Activated CD4-positive, alpha-beta memory T cell treated with anti-CD3 and anti-CD28 coated beads, Interleukin-2, amount 10 ng/mL, durations not matched to agents 7 days and 5 days (primary cell): ENCODE results near the gene SNX25. TPM values are rescaled to one million over a fixed set of nuclear protein-coding genes. Genes with fewer than 3 reads are reported as not detected.
"Not testable (repeated sequence)": the region's sequence is repeated elsewhere in the genome, so short reads cannot be mapped to it uniquely, and the experiment has no call there.

ENCODE experiments used
- CTCF ChIA-PET: fragments of 350-600 bp; sonication (Branson Sonifier 250); formaldehyde crosslinking; loops from one replicate; lab custom pipeline; 2021; ENCODE audit warnings: antibody characterized with exemption, inconsistent platforms; lab: Charles Lee
- POLR2A ChIA-PET: fragments of 350-600 bp; sonication (Branson Sonifier 250); formaldehyde crosslinking; loops from one replicate; lab custom pipeline; 2021; ENCODE audit warnings: antibody characterized with exemption; lab: Charles Lee
- DNase-seq: peaks from one replicate; pipeline ENCODE4 v3.0.0-alpha.2; 2020
- H3K27ac Mint-ChIP-seq: one replicate; pipeline ENCODE4 v1.8.0; 2021; ENCODE audit warnings: mild to moderate bottlenecking, mixed read lengths
- H3K27me3 Mint-ChIP-seq: one replicate; pipeline ENCODE4 v1.8.0; 2021; ENCODE audit warnings: mixed read lengths
- H3K36me3 Mint-ChIP-seq: one replicate; pipeline ENCODE4 v1.8.0; 2021; ENCODE audit warnings: low read depth, mixed read lengths
- H3K4me1 Mint-ChIP-seq: one replicate; pipeline ENCODE4 v1.8.0; 2021; ENCODE audit warnings: mixed read lengths
- H3K4me3 Mint-ChIP-seq: one replicate; pipeline ENCODE4 v1.8.0; 2021; ENCODE audit warnings: mild to moderate bottlenecking, mixed read lengths
- H3K9me3 Mint-ChIP-seq: one replicate; pipeline ENCODE4 v1.8.0; 2021; ENCODE audit warnings: mixed read lengths
- total RNA-seq, 2 experiments: library from RNA; stranded (reverse); gene quantifications; one replicate each; pipeline ENCODE4 v1.2.3, GENCODE V29; 2021

Gene SNX25
- total RNA-seq, 2 experiments from 2014 or later, result 18.0 to 18.5 TPM

- CTCF ChIA-PET, result no interaction called here
- peaks cover 15% of the 10 kb centered on the region for H3K36me3 Mint-ChIP-seq
- POLR2A ChIA-PET, result no interaction called here
These were observed 147.8 kb downstream of the SNX25 start for GRCh38 chr4:185357211-185357610.

DNA sequence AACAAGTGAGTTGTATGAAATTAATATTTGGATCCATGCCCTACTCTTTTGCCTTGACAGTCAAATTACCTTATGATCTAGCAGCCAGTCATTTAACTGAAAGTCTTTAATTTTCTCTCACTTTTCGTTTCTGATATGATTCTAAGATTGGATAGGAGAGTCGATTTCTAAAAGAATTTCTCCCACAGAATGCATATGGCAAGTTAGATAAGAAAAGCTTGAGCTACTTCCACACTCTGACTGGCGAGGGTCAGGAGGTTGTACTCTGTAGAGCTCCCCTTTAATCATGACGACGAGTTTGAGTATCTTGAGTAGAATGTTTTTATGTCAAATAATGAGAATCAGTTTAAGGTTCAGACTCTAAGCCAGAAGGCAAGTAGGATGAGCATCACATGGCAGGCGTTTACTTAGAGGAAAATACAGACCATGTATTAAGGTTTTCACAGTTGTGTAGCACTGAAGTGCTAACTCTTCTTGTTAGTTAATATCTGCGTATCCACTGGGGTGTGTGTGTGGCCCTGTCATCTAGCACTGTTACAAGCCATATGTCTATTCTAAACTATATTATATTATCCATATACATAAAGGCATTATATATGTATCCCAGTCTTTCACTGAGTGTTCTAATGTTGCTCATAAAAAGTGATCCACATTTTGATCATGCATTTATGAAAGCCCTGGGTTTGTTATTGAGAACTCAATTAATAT is 148.5 kb downstream of the SNX25 start:
- ChIA-PET POLR2A (no interaction called here), CTCF (no interaction called here)
- H3K27me3 Mint-ChIP-seq, result no peaks in the 10 kb centered on the region
- peaks cover 9% of the 10 kb centered on the region for H3K36me3 Mint-ChIP-seq
- DNase-seq, result no peak
- no peaks in the 10 kb centered on the region for H3K9me3 Mint-ChIP-seq
- H3K27ac Mint-ChIP-seq, result no peak overlapping the region
- no peak overlapping the region for H3K4me3 Mint-ChIP-seq
- H3K4me1 Mint-ChIP-seq, result peaks cover 4% of the 10 kb centered on the region

More at GRCh38 chr4:185357211-185357610, 147.8 kb downstream of the SNX25 start:
- Mint-ChIP-seq H3K27me3 (no peaks in the 10 kb centered on the region), H3K4me1 (peaks cover 8% of the 10 kb centered on the region), H3K27ac (no peak overlapping the region), H3K4me3 (no peak overlapping the region), H3K9me3 (no peaks in the 10 kb centered on the region)
- no peak for DNase-seq

- Mint-ChIP-seq H3K36me3 (peaks cover 5% of the 10 kb centered on the region), H3K27ac (no peak overlapping the region), H3K4me3 (no peak overlapping the region), H3K27me3 (no peaks in the 10 kb centered on the region), H3K9me3 (no peaks in the 10 kb centered on the region), H3K4me1 (peaks cover 4% of the 10 kb centered on the region)
- DNase-seq, result no peak
- ChIA-PET CTCF (no interaction called here), POLR2A (no interaction called here)
These were observed 149.1 kb downstream of the SNX25 start for GRCh38 chr4:185358514-185358913.

GRCh38 chr4:185358959-185359358 is 149.6 kb downstream of the SNX25 start:
- Mint-ChIP-seq H3K4me1 (peaks cover 4% of the 10 kb centered on the region), H3K27ac (no peak overlapping the region), H3K27me3 (no peaks in the 10 kb centered on the region), H3K9me3 (no peaks in the 10 kb centered on the region), H3K36me3 (peaks cover 5% of the 10 kb centered on the region), H3K4me3 (no peak overlapping the region)
- ChIA-PET POLR2A (no interaction called here), CTCF (no interaction called here)
- DNase-seq, result no peak

GRCh38 chr4:185359767-185360446 is 150.5 kb downstream of the SNX25 start:
- H3K4me3 Mint-ChIP-seq, result no peak overlapping the region
- POLR2A ChIA-PET, result no interaction called here
- no peaks in the 10 kb centered on the region for H3K27me3 Mint-ChIP-seq
- H3K9me3 Mint-ChIP-seq, result no peaks in the 10 kb centered on the region
- H3K4me1 Mint-ChIP-seq, result peaks cover 4% of the 10 kb centered on the region
- H3K27ac Mint-ChIP-seq, result no peak overlapping the region
- peaks cover 5% of the 10 kb centered on the region for H3K36me3 Mint-ChIP-seq
- DNase-seq, result no peak
- CTCF ChIA-PET, result no interaction called here

- DNase-seq, result no peak
- Mint-ChIP-seq H3K9me3 (no peaks in the 10 kb centered on the region), H3K4me3 (no peak overlapping the region), H3K36me3 (peaks cover 5% of the 10 kb centered on the region), H3K27me3 (no peaks in the 10 kb centered on the region), H3K27ac (no peak overlapping the region), H3K4me1 (peaks cover 4% of the 10 kb centered on the region)
- POLR2A ChIA-PET, result no interaction called here
- CTCF ChIA-PET, result no interaction called here
These were observed 152.5 kb downstream of the SNX25 start for GRCh38 chr4:185361872-185362271.

GRCh38 chr4:185362570-185362969 is 153.2 kb downstream of the SNX25 start:
- H3K27me3 Mint-ChIP-seq, H3K9me3 Mint-ChIP-seq, H3K4me3 Mint-ChIP-seq, H3K4me1 Mint-ChIP-seq, H3K36me3 Mint-ChIP-seq, H3K27ac Mint-ChIP-seq, POLR2A ChIA-PET, DNase-seq, CTCF ChIA-PET: not testable (repeated sequence)

DNA sequence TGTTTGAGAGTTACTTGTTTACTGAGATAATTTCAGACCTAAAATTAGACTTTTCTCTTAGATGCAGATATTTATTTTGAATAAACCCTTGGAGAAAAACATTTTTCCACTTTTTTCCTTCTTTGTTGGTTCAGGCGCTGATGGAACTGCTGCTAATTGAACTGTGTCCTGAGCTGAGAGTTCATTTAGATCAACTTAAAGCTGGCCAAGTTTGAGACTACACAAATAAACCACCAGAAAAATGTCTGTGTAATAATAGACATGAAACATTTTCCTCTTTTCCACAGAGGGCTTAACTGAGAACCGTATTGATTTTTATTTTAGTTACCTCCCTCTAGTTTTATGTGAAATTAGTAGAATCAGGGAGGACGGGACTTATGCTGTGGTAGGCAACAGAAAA is 153.9 kb downstream of the SNX25 start:
- ChIA-PET POLR2A (no interaction called here), CTCF (no interaction called here)
- H3K9me3 Mint-ChIP-seq, result no peaks in the 10 kb centered on the region
- H3K4me3 Mint-ChIP-seq, result no peak overlapping the region
- no peak overlapping the region for H3K27ac Mint-ChIP-seq
- H3K27me3 Mint-ChIP-seq, result no peaks in the 10 kb centered on the region
- H3K36me3 Mint-ChIP-seq, result no peaks in the 10 kb centered on the region
- peaks cover 4% of the 10 kb centered on the region for H3K4me1 Mint-ChIP-seq
- no peak for DNase-seq

GRCh38 chr4:185364886-185365285 is 155.5 kb downstream of the SNX25 start:
- Mint-ChIP-seq H3K27me3 (no peaks in the 10 kb centered on the region), H3K4me3 (no peak overlapping the region), H3K4me1 (peaks cover under 1% of the 10 kb centered on the region), H3K9me3 (no peaks in the 10 kb centered on the region), H3K36me3 (no peaks in the 10 kb centered on the region), H3K27ac (no peak overlapping the region)
- no peak for DNase-seq
- ChIA-PET POLR2A (no interaction called here), CTCF (no interaction called here)

GRCh38 chr4:185369731-185370130 is 160.3 kb downstream of the SNX25 start:
- H3K36me3 Mint-ChIP-seq, result no peaks in the 10 kb centered on the region
- H3K27me3 Mint-ChIP-seq, result no peaks in the 10 kb centered on the region
- DNase-seq, result no peak
- no peak overlapping the region for H3K4me3 Mint-ChIP-seq
- H3K27ac Mint-ChIP-seq, result no peak overlapping the region
- H3K4me1 Mint-ChIP-seq, result no peaks in the 10 kb centered on the region
- ChIA-PET CTCF (no interaction called here), POLR2A (no interaction called here)
- H3K9me3 Mint-ChIP-seq, result no peaks in the 10 kb centered on the region

GRCh38 chr4:185370268-185370949 is 161.0 kb downstream of the SNX25 start:
- no peak overlapping the region for H3K4me3 Mint-ChIP-seq
- H3K4me1 Mint-ChIP-seq, result no peaks in the 10 kb centered on the region
- no peaks in the 10 kb centered on the region for H3K27me3 Mint-ChIP-seq
- no peaks in the 10 kb centered on the region for H3K9me3 Mint-ChIP-seq
- H3K27ac Mint-ChIP-seq, result no peak overlapping the region
- no peak for DNase-seq
- H3K36me3 Mint-ChIP-seq, result no peaks in the 10 kb centered on the region
- CTCF ChIA-PET, result no interaction called here
- POLR2A ChIA-PET, result no interaction called here

GRCh38 chr4:185371702-185372101 is 162.3 kb downstream of the SNX25 start:
- no peaks in the 10 kb centered on the region for H3K4me1 Mint-ChIP-seq
- no peaks in the 10 kb centered on the region for H3K9me3 Mint-ChIP-seq
- H3K27ac Mint-ChIP-seq, result no peak overlapping the region
- no peaks in the 10 kb centered on the region for H3K27me3 Mint-ChIP-seq
- no peak for DNase-seq
- no peak overlapping the region for H3K4me3 Mint-ChIP-seq
- no peaks in the 10 kb centered on the region for H3K36me3 Mint-ChIP-seq
- CTCF ChIA-PET, result no interaction called here
- POLR2A ChIA-PET, result no interaction called here

GRCh38 chr4:185374027-185374426 is 164.6 kb downstream of the SNX25 start:
- DNase-seq, result no peak
- Mint-ChIP-seq H3K27me3 (no peaks in the 10 kb centered on the region), H3K27ac (no peak overlapping the region), H3K4me1 (no peaks in the 10 kb centered on the region), H3K36me3 (no peaks in the 10 kb centered on the region), H3K9me3 (no peaks in the 10 kb centered on the region), H3K4me3 (no peak overlapping the region)
- POLR2A ChIA-PET, result no interaction called here
- CTCF ChIA-PET, result interaction anchor here (1.3 kb wide), 1 partner anchor 12 kb away, joined by 3 read pairs; no protein-coding TSS in a partner anchor
